GM10248 (cell line): ENCODE measurements around the gene FAM81A.
"Not testable (repeated sequence)": the region's sequence is repeated elsewhere in the genome, so short reads cannot be mapped to it uniquely, and the experiment has no call there.

Source experiments
- CTCF ChIA-PET: fragments of 300-600 bp; sonication (Branson Sonifier 250); formaldehyde crosslinking; extraction: SDS; loops from one replicate; lab custom pipeline; 2021; ENCODE audit warnings: antibody characterized with exemption; lab: Yijun Ruan, JAX
- POLR2A ChIA-PET: fragments of 350-650 bp; sonication (Branson Sonifier 250); formaldehyde crosslinking; extraction: SDS; loops from one replicate; lab custom pipeline; 2020; ENCODE audit warnings: antibody characterized with exemption; lab: Yijun Ruan, JAX
- DNase-seq: peaks from one replicate; pipeline ENCODE4 v3.0.0; 2012; ENCODE audit errors: extremely low spot score
- TF ChIP-seq, protein P1 (sequence below): IDR thresholded peaks from 2 replicates; pipeline ENCODE4 v1.5.1; 2012; ENCODE audit warnings: mild to moderate bottlenecking, low read depth; ENCODE audit errors: extremely low read depth, missing control alignments, control extremely low read depth

FAM81A gene

DNA sequence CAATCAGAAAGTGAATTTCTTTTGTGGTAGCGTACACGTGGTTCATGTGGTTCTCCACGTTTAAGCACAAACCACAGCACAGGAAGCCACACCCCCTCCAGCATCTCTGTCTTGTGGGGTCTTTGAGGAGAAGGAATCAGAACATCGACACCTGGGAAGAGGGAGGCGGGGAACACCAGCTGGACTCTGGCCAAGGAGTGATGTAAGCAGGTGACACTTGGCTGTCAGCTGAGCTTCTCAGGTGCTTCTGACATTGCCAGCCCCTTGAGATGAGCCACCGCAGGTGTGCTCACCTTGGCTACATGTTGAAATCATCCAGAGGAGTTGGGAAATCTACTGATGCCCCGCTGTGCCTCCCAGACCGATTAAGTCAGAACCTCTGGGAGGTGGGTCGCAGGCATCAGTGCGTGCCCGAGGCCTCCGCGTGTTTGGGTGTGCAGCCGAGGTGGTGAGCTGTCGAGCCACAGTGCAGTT is 85.0 kb downstream of the FAM81A start:
- DNase-seq, result no peak
- ChIA-PET POLR2A (no interaction called here), CTCF (interaction anchor here (1.0 to 2.4 kb wide), 6 partner anchors 8 to 28 kb away, joined by 3 to 20 read pairs (median 3); no protein-coding TSS in a partner anchor)
- TF ChIP-seq, protein P1, sequence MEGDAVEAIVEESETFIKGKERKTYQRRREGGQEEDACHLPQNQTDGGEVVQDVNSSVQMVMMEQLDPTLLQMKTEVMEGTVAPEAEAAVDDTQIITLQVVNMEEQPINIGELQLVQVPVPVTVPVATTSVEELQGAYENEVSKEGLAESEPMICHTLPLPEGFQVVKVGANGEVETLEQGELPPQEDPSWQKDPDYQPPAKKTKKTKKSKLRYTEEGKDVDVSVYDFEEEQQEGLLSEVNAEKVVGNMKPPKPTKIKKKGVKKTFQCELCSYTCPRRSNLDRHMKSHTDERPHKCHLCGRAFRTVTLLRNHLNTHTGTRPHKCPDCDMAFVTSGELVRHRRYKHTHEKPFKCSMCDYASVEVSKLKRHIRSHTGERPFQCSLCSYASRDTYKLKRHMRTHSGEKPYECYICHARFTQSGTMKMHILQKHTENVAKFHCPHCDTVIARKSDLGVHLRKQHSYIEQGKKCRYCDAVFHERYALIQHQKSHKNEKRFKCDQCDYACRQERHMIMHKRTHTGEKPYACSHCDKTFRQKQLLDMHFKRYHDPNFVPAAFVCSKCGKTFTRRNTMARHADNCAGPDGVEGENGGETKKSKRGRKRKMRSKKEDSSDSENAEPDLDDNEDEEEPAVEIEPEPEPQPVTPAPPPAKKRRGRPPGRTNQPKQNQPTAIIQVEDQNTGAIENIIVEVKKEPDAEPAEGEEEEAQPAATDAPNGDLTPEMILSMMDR, result no peak

GRCh38 chr15:59523702-59524101 is 85.7 kb downstream of the FAM81A start:
- POLR2A ChIA-PET, result no interaction called here
- CTCF ChIA-PET, result interaction anchor here (1.0 to 2.4 kb wide), 9 partner anchors 7 to 1301 kb away, joined by 3 to 20 read pairs (median 3); no protein-coding TSS in a partner anchor
- TF ChIP-seq, protein P1, result no peak
- no peak for DNase-seq

- POLR2A ChIA-PET, result no interaction called here
- TF ChIP-seq, protein P1, result no peak
- CTCF ChIA-PET, result interaction anchor here (1.0 to 2.4 kb wide), 5 partner anchors 8 to 1302 kb away, joined by 3 to 20 read pairs (median 3); no protein-coding TSS in a partner anchor
- DNase-seq, result no peak
These were observed 86.3 kb downstream of the FAM81A start for GRCh38 chr15:59524331-59524731.

GRCh38 chr15:59526466-59526865 is 88.5 kb downstream of the FAM81A start:
- POLR2A ChIA-PET, DNase-seq: not testable (repeated sequence)
- CTCF ChIA-PET, result interaction anchor here (1.2 to 5.0 kb wide), 2 partner anchors 11 to 19 kb away, joined by 3 to 75 read pairs; no protein-coding TSS in a partner anchor

- TF ChIP-seq, protein P1, result no peak
- DNase-seq, result no peak
- ChIA-PET CTCF (interaction anchor here (0.6 to 5.0 kb wide), 59 partner anchors 9 to 1316 kb away, joined by 3 to 75 read pairs (median 4); partner anchors contain the start of gene GCNT3), POLR2A (no interaction called here)
These were observed 90.4 kb downstream of the FAM81A start for GRCh38 chr15:59528429-59528828.

DNA sequence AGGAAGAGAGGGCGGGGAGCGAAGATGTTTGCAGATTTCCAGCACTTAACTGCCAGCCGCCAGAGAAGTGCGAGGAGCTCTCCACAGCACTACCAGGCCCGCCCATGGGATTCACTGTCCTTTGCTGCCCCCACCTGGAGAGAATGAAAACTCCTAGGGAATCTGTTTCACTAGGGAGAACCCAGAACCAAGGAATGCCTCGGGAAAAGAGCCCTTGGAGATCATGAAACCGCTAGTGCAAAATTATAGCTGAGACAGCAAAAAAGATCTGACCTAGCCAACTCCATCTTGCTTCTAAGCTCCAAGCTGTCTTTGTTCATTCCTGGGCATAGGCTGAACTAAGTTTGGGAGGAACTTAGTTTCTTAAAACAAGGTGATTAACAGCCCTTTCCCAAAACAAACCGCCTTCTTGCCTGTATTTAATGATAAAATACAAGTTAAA is 91.0 kb downstream of the FAM81A start:
- ChIA-PET CTCF (interaction anchor here (0.6 to 5.0 kb wide), 64 partner anchors 9 to 1345 kb away, joined by 3 to 75 read pairs (median 4); partner anchors contain the start of gene GCNT3), POLR2A (no interaction called here)
- TF ChIP-seq, protein P1, result peak; percentile 75

DNA sequence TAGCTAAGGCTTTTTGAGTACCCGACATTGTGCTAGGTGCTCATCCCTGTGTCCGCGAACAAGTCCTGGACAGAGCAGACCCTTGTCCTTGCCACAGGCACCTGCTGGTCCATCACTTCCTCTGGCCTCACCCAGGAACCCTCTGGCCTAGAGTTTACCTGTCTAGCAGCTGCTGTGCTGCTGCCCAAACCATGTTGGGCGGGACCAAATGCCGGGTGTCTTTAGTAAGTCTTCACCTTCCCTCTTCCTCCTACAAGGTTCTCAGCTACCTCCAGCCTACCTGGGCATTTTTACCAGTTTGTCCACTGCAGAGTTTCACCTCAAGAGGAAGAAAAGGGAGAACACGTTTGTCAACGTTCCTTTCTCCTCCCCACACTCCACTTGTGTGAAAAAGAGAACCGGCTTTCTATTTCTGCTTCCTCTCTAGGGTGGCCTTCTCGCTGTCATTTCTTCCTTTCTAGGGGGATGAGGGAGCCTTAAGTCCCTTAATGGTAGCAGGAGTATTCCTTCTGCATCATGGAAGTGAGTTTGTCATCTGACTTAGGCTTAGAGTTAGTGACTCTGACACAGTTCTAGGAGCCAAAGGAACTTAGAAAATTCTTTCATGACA is 93.2 kb downstream of the FAM81A start:
- TF ChIP-seq, protein P1, result no peak
- ChIA-PET CTCF (interaction anchor here (1.4 to 3.5 kb wide), 5 partner anchors 15 to 616 kb away, joined by 3 to 29 read pairs (median 5); no protein-coding TSS in a partner anchor), POLR2A (no interaction called here)
- DNase-seq, result no peak

More for the DNA sequence above, 91.0 kb downstream of the FAM81A start:
- peak; percentile 66 for DNase-seq
